HG03135 (cell line): ENCODE measurements around the gene ZRANB3.

Experiments used
- ATAC-seq: cut with Tn5 transposase; IDR thresholded peaks from one replicate; pipeline ENCODE4 v1.9.1; 2021; ENCODE audit warnings: mild to moderate bottlenecking, moderate library complexity; ENCODE audit not compliant: unreplicated experiment

The ZRANB3 gene

DNA sequence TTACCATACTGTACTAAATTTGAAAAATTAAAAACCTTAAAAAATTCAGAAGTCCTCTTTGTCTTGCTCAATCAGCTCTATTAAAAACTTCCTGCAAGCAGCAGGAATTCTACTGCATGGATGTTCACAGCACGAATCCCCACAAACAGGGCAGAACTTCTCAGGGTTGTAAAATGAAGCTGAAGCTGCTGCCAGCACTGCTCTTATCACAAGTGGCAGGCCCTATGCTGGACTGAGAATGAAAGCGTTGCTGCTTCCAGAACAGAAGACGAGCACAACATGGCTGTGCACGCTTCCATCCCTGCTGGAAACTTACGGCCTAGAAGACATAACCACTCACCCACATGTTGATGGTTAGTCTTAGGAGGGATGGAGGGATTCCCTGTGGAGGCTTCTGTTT, 345.0 kb downstream of the ZRANB3 start:
- no peak for ATAC-seq

DNA sequence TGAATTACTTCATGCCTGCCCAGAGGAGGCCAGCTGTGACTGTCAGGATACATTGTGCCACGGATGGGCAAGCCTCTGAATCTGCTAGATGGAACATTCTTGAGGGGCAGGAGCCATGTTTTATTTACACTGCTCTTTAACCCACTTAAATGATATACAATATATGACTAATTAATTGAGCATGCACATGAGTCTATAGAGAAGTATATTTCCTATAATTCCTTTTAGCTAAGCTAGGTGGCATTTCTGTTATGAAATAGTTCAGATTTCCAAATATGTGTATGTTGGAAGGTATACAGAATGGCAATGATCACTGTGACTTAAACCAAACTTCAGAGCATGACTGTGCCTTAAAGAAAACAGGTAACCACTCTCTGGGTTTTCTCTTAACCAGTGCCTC, 347.2 kb downstream of the ZRANB3 start:
- no peak for ATAC-seq

DNA sequence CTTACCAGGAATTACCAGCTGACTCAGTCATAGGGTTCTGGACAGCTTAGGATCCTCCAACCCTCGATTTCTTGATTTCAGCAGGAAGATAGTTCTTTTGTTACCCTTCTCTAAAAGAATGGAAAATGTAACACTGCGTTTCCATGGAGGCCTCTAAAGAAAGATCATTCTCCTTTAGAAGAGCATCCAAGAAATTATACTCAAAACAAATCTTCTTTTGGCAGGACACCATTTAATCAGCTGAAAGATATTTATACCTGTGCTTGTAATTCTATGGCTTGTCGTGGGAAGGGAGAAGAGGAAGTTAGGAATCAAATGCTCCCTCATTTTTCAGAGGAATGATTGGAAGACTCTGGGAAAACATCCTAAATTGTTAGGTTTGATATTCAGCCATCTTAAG, 348.4 kb downstream of the ZRANB3 start:
- ATAC-seq = no peak

DNA sequence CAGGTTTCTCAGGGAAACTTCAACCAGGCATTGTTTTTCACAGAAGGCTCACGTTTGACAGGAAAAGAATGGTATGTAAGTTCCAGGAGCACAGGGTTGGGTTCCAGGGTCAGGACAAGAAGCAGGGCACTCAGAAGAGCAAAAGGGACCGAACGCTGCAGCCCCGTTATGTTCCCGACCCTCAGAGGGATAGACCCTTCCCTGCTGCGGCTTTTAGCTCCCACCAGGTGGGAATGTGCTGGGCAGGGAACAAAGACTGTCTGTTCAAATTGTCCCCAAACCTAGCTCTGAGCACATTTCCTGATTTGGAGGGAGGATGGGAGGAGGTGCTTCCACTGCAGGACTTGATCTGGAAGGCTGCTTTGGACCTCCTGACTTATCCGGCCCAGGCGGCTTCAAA, 348.8 kb downstream of the ZRANB3 start:
- ATAC-seq = no peak

DNA sequence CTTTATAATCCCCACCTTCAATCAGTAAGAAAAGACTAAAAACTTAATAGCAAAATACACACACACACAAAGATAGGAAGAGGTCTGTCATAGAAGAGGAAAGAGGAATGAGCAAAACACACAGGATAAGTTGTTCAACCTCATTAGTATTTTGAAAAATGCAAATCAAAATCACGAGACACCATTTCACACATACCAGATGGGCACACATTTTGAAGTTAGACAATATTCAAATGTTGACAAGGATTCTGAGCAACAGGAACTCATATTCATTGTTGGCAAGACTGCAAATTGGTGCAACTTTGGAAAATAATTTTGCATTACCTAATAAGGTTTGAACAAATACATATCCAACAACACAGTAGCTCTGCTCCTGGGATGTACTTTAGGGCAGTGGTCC, 351.3 kb downstream of the ZRANB3 start:
- ATAC-seq = no peak

DNA sequence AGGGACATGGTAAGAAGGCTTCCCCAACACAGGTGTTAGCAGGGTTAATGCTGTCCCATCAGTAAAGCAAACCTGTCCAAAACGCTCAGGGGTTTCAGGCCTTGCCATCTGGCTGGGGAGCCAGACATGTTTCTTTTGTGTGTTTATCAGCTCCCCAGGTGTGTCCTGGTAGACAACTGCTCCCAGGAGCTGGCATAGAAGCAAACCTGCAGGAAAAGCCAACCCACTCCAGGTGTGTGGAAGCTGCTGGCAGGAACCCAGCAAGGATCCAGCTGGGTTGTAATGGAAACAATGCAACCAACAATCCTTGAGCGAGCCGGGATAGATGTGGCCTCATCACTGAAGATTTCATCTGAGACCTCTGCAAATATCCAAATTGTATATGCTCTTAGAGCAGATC, 355.8 kb downstream of the ZRANB3 start:
- ATAC-seq = no peak

DNA sequence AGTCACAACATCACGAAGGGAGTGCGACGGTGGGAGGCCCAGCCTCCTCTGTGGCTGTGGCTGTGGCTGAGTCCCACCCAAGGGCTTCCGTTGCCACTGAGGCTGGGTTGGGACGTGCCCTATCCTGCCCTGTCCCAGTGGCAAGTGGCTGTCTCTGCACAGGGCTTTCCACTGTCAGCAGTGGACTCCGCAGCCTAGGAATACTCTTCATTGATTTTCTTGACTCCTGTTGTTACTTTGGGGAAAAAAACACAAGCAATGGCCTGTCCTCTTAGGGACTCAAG, 356.3 kb downstream of the ZRANB3 start:
- ATAC-seq = no peak

DNA sequence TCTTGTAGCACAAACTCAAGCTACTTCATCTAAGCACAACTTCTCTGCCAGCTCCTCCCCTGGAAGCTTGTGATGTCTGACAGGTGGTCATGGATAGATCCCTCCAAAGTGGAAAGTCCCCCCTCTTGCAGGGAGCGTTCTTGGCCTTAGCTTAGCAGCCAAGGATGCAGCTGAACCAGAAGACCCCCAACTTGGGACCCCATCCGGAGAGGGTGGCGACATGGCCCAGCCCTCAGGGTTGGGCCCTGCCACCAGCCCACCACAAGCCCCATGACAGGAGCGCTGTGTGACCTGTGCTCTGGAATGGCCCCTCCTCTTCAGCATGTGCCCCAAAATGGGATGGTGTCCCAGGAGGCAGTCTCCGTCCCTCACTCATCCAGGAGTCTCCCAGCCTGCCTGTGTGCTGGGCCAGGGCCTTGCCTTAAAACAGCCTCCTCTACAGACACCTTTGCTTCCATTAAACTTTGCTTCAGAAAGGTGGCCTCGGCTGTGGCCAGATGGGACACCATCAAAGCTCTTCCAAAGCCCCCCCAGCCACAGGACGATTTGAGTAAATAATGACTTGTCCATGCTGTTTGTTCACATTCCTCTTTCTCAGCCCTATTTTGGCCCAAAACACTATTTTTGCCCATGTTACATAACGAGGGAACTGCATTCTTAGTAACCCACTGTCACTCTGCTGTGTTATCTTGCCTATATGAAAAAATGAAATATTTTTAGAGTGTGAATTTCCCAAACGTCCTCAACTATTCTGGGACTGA, 356.8 kb downstream of the ZRANB3 start:
- no peak for ATAC-seq

DNA sequence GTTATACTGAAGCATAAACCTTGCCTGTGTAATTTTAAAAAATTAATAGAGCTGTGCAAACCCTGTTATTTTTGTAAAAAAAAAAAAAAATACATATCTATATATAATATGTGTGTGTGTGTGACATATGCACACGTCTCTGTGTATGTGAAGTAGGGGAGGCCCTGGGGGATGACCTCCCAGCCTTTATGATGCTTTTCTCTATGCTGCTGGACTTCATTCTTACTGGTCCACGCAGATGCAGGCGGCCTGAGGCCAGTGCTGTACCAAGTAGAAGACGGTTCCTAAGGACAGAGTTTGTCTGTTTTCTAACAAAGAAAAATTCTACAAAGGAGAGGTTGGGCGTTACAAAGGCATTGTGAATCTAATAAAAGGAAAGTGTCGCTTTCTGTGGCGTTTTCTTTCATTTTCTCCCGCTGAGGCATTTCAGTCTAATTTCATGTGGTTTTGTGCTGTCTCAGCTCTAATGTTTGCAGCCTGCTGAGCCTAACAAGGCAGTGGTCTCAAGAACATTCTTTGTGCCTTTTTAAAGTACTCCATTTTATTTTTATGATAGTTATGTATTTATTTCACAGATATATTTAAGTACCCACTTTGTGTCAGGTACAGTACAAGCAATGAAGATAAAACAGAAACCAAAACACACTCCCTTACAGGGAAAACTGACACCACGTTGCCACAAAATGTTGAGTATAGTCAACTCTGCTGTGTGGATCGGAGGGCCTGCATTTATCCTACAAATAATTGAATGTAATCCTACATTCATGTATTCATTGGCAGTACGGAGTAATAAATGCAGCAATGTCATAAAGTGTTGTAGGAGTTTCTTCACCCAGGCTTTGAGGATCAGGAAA, 360.9 kb downstream of the ZRANB3 start:
- no peak for ATAC-seq

DNA sequence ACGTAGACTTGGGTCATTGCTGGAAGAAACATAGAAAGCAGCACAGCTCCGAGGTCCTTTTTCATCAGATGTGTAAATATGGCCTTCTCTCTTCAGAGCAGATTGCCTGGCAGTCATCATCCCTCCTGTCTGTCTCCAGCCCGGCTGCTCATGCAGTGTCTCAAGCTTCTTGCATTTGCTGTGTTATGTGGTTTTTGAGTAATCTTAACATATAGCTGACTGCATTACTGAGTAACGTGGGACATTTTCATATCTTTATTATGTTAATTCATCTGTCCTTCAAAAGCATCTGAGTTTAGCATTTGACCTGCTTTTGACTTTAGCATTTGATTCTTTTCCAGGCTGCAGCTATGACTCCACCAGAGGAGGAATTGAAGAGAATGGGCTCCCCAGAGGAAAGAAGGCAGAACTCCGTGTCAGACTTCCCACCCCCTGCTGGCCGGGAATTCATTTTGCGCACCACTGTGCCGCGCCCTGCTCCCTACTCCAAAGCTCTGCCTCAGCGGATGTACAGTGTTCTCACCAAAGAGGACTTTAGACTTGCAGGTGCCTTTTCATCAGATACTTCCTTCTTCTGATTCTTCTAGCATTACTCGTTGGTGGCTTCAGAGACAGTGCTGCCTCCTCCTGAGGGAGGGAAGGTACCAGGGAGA, 362.7 kb downstream of the ZRANB3 start:
- ATAC-seq = no peak

DNA sequence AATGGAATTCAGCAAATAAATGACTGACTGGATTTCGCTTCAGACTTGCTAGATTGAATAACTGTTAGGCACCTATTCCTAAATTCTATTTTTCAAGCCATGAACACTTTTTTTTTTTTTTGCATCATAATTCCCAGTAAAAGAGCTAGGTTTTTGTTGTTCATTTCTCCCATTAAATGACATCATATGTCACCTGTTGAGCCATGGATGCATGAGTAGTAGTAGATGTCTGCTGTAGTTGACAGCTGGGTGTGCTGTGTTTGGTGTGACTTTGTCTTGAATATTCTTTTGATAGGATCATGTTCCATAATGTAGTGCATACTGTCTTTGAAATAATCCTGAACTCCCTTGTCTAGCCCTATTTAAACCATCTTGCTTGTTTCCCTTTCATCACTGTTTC, 363.7 kb downstream of the ZRANB3 start:
- no peak for ATAC-seq

DNA sequence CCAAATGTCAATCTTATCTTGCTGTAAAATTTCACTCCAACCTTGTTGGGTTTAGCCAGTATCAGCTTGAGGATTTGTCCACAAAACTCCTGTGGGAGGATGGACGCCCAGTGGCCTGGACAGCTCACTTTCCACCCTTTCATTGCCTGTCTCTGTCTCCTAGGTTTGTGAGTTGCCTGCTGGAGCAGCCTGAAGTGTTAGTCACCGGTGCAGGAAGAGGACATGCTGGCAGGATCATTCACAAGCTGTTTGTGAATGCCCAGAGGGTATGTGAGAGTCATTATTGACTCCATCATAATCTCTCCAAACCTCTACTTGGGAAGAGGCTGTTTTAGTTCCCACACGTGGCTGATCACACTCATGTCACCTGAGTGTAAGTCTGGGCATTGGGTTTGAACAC, 366.6 kb downstream of the ZRANB3 start:
- ATAC-seq = no peak

DNA sequence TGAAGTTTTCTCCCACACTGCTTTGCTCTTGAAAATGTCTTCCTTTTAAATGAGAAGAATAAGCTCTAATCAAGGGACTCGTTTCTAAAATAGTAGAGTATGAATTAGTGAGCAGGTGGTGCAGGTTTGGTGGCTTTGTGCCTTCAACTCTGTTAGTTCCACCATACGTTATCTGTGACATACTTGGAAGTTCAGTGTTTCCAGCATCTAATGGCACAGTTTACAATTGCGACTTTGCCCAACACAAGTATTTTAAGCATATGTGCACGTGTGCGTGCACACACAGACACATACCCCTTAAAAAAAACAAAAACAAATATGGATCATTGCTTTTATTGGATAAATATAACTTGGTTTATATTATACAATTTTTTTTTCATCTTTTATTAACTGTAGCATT, 367.1 kb downstream of the ZRANB3 start:
- no peak for ATAC-seq

DNA sequence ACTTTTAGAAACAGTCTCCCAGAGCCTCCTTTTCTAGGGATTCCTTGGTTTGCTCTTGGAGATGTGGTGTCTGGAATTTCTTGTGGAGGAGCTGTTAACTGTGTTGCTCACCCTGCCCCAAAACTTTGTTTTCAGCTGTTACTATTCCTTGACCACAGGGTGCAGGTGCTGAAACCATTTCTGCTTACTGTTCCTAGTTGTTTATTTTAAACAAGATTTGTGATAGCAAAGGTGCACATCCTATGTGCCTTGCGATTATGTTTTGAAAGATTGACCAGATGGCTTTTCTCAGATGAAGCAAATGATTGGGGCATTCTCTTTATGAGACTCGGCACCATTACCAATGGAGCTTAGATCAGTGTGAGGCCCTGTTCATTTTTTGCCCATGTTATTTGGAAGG, 367.7 kb downstream of the ZRANB3 start:
- ATAC-seq = no peak

DNA sequence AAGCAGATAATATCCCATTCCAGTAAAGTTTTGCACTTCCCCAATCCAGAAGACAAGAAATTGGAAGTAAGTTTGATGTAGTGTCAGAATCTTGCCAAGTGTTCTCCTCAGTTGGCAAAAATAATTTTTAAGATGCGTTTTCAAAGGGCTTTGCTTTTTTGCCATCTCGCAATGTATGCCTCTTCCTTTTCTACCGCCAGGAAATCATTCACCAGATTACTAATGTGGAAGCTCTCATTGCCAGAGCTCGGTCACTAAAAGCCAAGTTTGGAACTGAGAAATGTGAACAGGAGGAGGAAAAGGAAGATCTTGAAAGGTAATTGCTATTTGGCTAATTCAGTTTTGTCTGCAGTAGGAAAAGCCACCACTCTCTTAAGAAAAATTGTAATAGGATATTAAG, 368.2 kb downstream of the ZRANB3 start:
- no peak for ATAC-seq

DNA sequence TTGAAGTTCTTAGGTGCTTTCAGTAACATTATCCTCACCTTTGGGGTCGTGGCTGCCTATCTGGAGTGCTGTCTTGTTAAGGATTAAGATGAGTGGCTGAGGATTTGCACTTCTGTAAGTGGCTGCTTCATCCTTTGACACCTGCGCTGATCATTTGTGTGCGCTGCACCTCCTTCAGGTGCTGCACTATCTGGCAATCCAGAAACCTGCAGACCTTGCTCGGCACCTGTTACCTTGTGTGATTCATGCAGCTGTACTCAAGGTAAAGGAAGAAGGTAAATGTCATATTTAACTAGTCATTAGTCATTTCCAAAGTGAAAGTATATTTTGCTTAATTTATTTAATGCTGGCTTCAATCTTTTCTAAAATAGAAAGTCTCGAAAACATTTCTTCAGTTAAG, 368.6 kb downstream of the ZRANB3 start:
- ATAC-seq = no peak

DNA sequence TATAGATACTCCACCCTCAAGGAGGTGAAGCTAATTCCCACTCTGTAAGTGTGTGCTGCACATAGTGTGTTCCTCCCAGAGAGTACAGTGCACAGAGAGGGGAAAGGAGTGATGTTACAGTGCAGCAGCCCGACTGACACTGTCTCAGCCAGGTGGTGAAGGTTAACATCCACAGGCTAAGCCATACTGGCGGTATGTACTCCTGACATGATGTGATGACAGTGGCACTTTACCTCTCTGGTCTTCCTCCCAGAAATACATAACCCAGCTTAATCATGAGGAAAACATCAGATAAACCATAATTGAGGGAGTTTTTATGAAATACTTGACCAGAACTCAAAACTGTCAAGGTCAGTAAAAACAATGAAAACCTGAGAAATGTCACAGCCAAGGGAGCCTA, 371.8 kb downstream of the ZRANB3 start:
- ATAC-seq = no peak

DNA sequence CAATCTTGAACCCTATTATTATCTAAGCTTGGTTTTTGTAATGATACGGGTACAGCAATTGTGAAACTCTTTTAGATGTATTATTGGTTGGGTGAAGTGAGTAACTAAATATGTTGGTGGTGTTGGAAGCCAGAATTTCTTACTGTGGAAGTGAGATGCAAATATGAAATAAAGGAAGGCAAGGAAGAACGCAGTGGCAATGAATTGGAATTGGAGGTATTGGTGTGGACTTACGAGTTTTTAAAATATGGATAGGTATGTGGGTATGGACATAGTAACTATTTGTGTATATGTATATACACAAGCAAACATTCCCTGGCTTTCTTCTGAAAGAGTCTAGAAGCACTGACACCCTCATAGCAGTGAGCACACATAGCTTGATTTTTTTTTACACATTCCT, 373.2 kb downstream of the ZRANB3 start:
- ATAC-seq = no peak

DNA sequence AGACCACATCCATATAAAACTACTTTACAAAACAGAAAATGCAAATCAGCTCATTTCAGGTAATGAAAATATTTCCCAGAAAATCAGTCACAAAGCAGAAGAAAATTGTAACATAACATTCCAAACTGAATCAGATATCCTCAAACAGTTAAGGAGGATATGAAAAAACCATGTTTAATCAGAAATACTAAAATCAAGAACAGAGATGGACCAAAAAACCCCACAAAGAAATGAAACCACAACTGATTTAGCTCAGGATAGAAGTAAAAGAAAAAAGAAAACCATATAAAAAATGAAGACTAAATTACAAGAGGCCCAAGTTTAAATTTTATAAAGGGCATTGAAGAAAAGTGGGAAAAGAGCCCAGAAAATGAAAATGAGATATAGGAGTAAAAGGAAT, 376.1 kb downstream of the ZRANB3 start:
- ATAC-seq = no peak

DNA sequence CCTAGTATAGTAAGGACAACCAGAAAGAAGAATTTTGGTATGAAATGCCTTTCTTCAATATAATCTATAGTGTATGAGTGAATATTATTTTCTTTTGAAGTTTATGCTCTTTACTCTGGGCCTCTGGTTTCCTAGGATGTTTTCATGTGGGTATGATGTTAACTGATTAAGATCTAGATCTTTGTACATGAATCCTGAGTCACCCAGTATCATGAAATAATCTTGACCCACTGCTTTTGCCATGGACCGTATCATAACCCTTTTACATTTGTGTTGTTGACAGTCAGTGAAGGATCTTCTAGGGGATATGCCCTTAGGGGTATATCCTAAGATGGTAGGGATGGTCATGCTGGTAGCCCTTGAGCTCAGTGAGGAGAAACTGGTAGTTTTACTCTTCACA, 378.7 kb downstream of the ZRANB3 start:
- no peak for ATAC-seq

DNA sequence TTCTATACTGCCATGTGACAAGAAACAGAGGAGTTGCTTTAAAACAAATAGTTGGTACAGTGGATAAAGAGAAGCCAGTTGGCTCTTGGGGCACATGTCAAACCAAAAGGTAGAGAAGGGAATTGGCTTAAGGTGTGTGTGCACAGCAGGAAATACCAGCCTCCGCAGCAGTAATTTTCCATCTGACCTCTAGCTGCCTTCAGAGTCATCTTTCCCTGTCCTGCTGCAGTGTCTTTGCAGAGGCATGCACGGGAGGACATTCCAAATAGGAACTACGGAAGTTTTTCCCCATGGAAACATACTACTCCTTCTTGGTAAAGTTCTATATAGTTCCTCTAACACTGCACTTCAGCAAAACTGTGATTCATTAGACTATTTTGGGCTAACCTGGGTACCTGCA, 379.4 kb downstream of the ZRANB3 start:
- no peak for ATAC-seq

DNA sequence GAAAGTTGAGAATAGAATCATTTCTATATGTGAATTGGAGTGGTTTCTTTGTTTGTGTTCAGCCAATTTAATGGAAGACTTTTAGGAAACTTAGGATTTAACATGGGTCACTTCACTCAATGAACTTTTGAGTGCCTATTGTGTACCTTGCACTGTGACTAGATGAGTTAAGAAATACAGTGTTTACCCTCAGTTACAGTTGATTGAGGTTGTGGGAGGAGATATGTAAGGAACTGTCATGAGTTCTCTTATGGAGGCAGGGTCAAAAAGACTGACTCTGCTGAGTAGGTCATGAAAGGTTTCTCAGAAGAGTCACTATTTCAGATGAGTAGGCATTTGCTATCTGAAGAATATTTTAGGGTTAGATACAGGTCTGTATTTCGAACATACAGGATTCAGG, 380.3 kb downstream of the ZRANB3 start:
- ATAC-seq = no peak
